IPS-20b (cell line): ENCODE data around the gene ATOH7.
"Not testable (repeated sequence)": the region's sequence is repeated elsewhere in the genome, so short reads cannot be mapped to it uniquely, and the experiment has no call there.

Experiments
- H3K27ac ChIP-seq: one replicate; pipeline ENCODE4 v1.5.1; 2013; ENCODE audit warnings: low read length
- H3K27me3 ChIP-seq: 2 replicates; pipeline ENCODE4 v1.6.1; 2013; ENCODE audit warnings: mild to moderate bottlenecking, low read length, inconsistent platforms; ENCODE audit not compliant: insufficient read depth
- H3K36me3 ChIP-seq: 2 replicates; pipeline ENCODE4 v1.6.1; 2013; ENCODE audit warnings: low read depth, mild to moderate bottlenecking, inconsistent platforms, low read length, moderate library complexity; ENCODE audit not compliant: insufficient read depth
- H3K4me1 ChIP-seq: 2 replicates; pipeline ENCODE4 v1.6.1; 2013; ENCODE audit warnings: mild to moderate bottlenecking, control low read depth, inconsistent platforms, low read length, moderate library complexity; ENCODE audit not compliant: insufficient read depth
- H3K4me3 ChIP-seq: 2 replicates; pipeline ENCODE4 v1.5.1; 2013; ENCODE audit warnings: mild to moderate bottlenecking, low read length, inconsistent platforms
- H3K9ac ChIP-seq: 2 replicates; pipeline ENCODE4 v1.6.1; 2013; ENCODE audit warnings: low read depth, mild to moderate bottlenecking, inconsistent platforms, low read length, moderate library complexity
- H3K9me3 ChIP-seq: 2 replicates; pipeline ENCODE4 v1.6.1; 2013; ENCODE audit warnings: mild to moderate bottlenecking, low read depth, low read length, inconsistent platforms; ENCODE audit not compliant: insufficient read depth

Gene ATOH7

GRCh38 chr10:68208424-68209042 lies 23.4 kb downstream of the ATOH7 start:
- Histone ChIP-seq H3K4me3 (no peak overlapping the region), H3K9ac (no peak overlapping the region), H3K36me3 (no peaks in the 10 kb centered on the region), H3K27me3 (no peaks in the 10 kb centered on the region), H3K4me1 (no peaks in the 10 kb centered on the region; the same call in 1 of the 2 replicates), H3K9me3 (no peaks in the 10 kb centered on the region), H3K27ac (no peak overlapping the region)

- no peaks in the 10 kb centered on the region for H3K36me3 ChIP-seq
- H3K4me3 ChIP-seq = no peak overlapping the region
- H3K27ac ChIP-seq = no peak overlapping the region
- H3K9ac ChIP-seq = no peak overlapping the region
- H3K9me3 ChIP-seq = no peaks in the 10 kb centered on the region
- H3K4me1 ChIP-seq = no peaks in the 10 kb centered on the region
- no peaks in the 10 kb centered on the region for H3K27me3 ChIP-seq
Observed at GRCh38 chr10:68202960-68203353, 29.0 kb downstream of the ATOH7 start.

GRCh38 chr10:68196701-68197100 lies 35.2 kb downstream of the ATOH7 start:
- Histone ChIP-seq H3K27ac (no peak overlapping the region), H3K4me3 (no peak overlapping the region), H3K36me3 (no peaks in the 10 kb centered on the region), H3K9me3 (0 out of 2 replicates have a peak, but pooled peaks cover 2% of the 10 kb centered on the region), H3K4me1 (no peaks in the 10 kb centered on the region), H3K9ac (no peak overlapping the region), H3K27me3 (no peaks in the 10 kb centered on the region)

GRCh38 chr10:68195776-68196175 lies 36.1 kb downstream of the ATOH7 start:
- not testable (repeated sequence) for H3K36me3 ChIP-seq, H3K27ac ChIP-seq, H3K4me3 ChIP-seq, H3K9ac ChIP-seq, H3K4me1 ChIP-seq, H3K9me3 ChIP-seq, H3K27me3 ChIP-seq

- no peak overlapping the region for H3K9ac ChIP-seq
- H3K9me3 ChIP-seq = 0 out of 2 replicates have a peak, but pooled peaks cover 3% of the 10 kb centered on the region
- no peaks in the 10 kb centered on the region for H3K4me1 ChIP-seq
- no peak overlapping the region for H3K4me3 ChIP-seq
- no peaks in the 10 kb centered on the region for H3K36me3 ChIP-seq
- H3K27me3 ChIP-seq = no peaks in the 10 kb centered on the region
- no peak overlapping the region for H3K27ac ChIP-seq
Observed at GRCh38 chr10:68194290-68194689, 37.6 kb downstream of the ATOH7 start.

- H3K36me3 ChIP-seq = no peaks in the 10 kb centered on the region
- no peak overlapping the region for H3K9ac ChIP-seq
- H3K9me3 ChIP-seq = 0 out of 2 replicates have a peak, but pooled peaks cover 3% of the 10 kb centered on the region
- H3K4me1 ChIP-seq = no peaks in the 10 kb centered on the region
- no peaks in the 10 kb centered on the region for H3K27me3 ChIP-seq
- no peak overlapping the region for H3K4me3 ChIP-seq
- H3K27ac ChIP-seq = no peak overlapping the region
Observed at GRCh38 chr10:68192113-68192512, 39.8 kb downstream of the ATOH7 start.

GRCh38 chr10:68188835-68189234 lies 43.1 kb downstream of the ATOH7 start:
- no peaks in the 10 kb centered on the region for H3K27me3 ChIP-seq
- H3K4me3 ChIP-seq = no peak overlapping the region
- H3K9me3 ChIP-seq = 0 out of 2 replicates have a peak, but pooled peaks cover 3% of the 10 kb centered on the region
- H3K36me3 ChIP-seq = no peaks in the 10 kb centered on the region
- no peak overlapping the region for H3K27ac ChIP-seq
- H3K4me1 ChIP-seq = no peaks in the 10 kb centered on the region
- H3K9ac ChIP-seq = no peak overlapping the region

- no peaks in the 10 kb centered on the region for H3K36me3 ChIP-seq
- H3K27me3 ChIP-seq = no peaks in the 10 kb centered on the region
- no peak overlapping the region for H3K4me3 ChIP-seq
- H3K9me3 ChIP-seq = no peaks in the 10 kb centered on the region
- H3K4me1 ChIP-seq = no peaks in the 10 kb centered on the region
- H3K9ac ChIP-seq = no peak overlapping the region
- no peak overlapping the region for H3K27ac ChIP-seq
Observed at GRCh38 chr10:68185085-68185484, 46.8 kb downstream of the ATOH7 start.

- Histone ChIP-seq H3K4me1 (no peaks in the 10 kb centered on the region), H3K36me3 (no peaks in the 10 kb centered on the region), H3K9me3 (no peaks in the 10 kb centered on the region), H3K9ac (no peak overlapping the region; the same call in 1 of the 2 replicates), H3K27ac (no peak overlapping the region), H3K27me3 (no peaks in the 10 kb centered on the region), H3K4me3 (no peak overlapping the region)
Observed at GRCh38 chr10:68184546-68184945, 47.4 kb downstream of the ATOH7 start.
